ENCODE data around the gene IFNL4.
"Not testable (repeated sequence)": the region's sequence is repeated elsewhere in the genome, so short reads cannot be mapped to it uniquely, and the experiment has no call there.

The IFNL4 gene

DNA sequence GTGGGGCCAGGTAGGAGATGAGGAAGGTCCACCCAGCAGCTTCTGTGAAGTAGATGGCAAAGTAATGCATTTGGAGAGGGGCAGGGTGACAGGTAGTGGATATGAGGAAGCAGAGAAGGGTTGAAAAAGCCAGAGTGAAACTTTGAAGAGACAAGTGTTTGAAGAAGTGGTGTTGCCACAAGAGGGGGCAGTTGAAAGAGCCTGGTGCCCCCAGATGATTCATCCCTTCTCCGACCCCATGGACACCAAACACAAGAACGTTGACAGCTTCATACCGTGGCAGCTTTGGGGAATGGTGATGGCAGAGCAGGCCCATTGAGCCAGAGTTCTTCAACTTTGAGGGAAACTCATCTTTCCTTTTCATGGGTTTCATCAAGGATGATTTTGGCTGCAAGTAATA is 23.7 kb downstream of the IFNL4 start:
- no peaks in the 10 kb centered on the region for H3K4me1 ChIP-seq (ENCODE audit: control insufficient read depth in 2 of 2, insufficient read depth in 2 of 2, low read length in 2 of 2)
- H3K9ac ChIP-seq (ENCODE audit: low read depth in 1 of 2, low read length in 2 of 2): no peak overlapping the region
- no peak overlapping the region for H3K4me3 ChIP-seq (ENCODE audit: low read length in 2 of 2)
- no peaks in the 10 kb centered on the region for H3K9me3 ChIP-seq (ENCODE audit: control insufficient read depth in 2 of 2, low read length in 2 of 2)
- no peak overlapping the region for H3K27ac ChIP-seq (ENCODE audit: low read depth in 2 of 2, low read length in 2 of 2)
- no peaks in the 10 kb centered on the region for H3K27me3 ChIP-seq (ENCODE audit: control insufficient read depth in 2 of 2, insufficient read depth in 2 of 2, low read length in 2 of 2)
- H3K36me3 ChIP-seq (ENCODE audit: control insufficient read depth in 2 of 2, insufficient read depth in 2 of 2, low read length in 2 of 2): no peaks in the 10 kb centered on the region

DNA sequence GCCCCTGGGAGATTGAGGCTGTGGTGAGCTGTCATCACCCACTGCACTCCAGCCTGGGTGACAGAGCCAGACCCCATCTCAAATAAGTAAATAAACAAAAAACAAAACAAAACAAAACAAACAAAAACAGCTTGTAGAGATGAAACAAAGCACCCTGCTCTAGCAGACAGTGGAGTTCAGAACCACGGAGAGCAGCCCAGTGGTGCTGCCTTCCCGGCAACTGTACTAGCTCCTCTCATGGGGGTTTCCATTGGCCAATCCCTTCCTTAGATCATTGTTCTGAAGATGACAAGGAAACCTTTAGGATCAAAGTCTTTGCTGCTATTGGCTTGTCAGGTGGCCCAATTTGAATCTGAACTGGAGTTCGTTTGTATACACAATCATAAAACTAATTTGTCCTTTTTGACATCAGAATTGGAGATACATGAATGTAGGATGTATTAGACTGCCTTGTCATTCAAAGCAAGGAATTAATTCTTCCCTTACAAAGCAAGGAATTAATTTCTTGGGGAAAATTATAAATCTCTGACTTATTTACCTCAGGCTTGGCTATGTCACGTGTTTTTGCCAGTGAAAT is 24.9 kb downstream of the IFNL4 start:
- Histone ChIP-seq H3K4me1 (ENCODE audit: control insufficient read depth in 2 of 2, insufficient read depth in 2 of 2, low read length in 2 of 2) (no peaks in the 10 kb centered on the region), H3K27me3 (ENCODE audit: control insufficient read depth in 2 of 2, insufficient read depth in 2 of 2, low read length in 2 of 2) (no peaks in the 10 kb centered on the region), H3K9me3 (ENCODE audit: control insufficient read depth in 2 of 2, low read length in 2 of 2) (no peaks in the 10 kb centered on the region), H3K4me3 (ENCODE audit: low read length in 2 of 2) (no peak overlapping the region), H3K9ac (ENCODE audit: low read depth in 1 of 2, low read length in 2 of 2) (no peak overlapping the region), H3K27ac (ENCODE audit: low read depth in 2 of 2, low read length in 2 of 2) (no peak overlapping the region), H3K36me3 (ENCODE audit: control insufficient read depth in 2 of 2, insufficient read depth in 2 of 2, low read length in 2 of 2) (no peaks in the 10 kb centered on the region)

DNA sequence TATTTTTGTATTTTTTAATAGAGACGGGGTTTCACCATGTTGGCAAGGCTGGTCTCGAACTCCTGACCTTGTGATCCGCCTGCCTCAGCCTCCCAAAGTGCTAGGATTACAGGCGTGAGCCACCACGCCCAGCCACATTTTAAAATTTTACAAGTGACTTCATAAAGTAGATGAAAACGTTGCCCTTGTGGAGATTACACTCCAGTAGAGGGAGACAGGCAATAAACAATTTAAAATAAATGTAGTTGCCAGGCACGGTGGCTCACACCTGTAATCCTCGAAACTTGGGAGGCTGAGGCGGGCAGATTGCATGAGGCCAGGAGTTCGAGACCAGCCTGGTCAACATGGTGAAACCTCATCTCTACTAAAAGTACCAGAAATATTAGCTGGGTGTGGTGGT is 29.5 kb downstream of the IFNL4 start:
- not testable (repeated sequence) for H3K27me3 ChIP-seq (ENCODE audit: control insufficient read depth in 2 of 2, insufficient read depth in 2 of 2, low read length in 2 of 2); H3K36me3 ChIP-seq (ENCODE audit: control insufficient read depth in 2 of 2, insufficient read depth in 2 of 2, low read length in 2 of 2); H3K9ac ChIP-seq (ENCODE audit: low read depth in 1 of 2, low read length in 2 of 2); H3K4me1 ChIP-seq (ENCODE audit: control insufficient read depth in 2 of 2, insufficient read depth in 2 of 2, low read length in 2 of 2); H3K9me3 ChIP-seq (ENCODE audit: control insufficient read depth in 2 of 2, low read length in 2 of 2); H3K27ac ChIP-seq (ENCODE audit: low read depth in 2 of 2, low read length in 2 of 2); H3K4me3 ChIP-seq (ENCODE audit: low read length in 2 of 2)

DNA sequence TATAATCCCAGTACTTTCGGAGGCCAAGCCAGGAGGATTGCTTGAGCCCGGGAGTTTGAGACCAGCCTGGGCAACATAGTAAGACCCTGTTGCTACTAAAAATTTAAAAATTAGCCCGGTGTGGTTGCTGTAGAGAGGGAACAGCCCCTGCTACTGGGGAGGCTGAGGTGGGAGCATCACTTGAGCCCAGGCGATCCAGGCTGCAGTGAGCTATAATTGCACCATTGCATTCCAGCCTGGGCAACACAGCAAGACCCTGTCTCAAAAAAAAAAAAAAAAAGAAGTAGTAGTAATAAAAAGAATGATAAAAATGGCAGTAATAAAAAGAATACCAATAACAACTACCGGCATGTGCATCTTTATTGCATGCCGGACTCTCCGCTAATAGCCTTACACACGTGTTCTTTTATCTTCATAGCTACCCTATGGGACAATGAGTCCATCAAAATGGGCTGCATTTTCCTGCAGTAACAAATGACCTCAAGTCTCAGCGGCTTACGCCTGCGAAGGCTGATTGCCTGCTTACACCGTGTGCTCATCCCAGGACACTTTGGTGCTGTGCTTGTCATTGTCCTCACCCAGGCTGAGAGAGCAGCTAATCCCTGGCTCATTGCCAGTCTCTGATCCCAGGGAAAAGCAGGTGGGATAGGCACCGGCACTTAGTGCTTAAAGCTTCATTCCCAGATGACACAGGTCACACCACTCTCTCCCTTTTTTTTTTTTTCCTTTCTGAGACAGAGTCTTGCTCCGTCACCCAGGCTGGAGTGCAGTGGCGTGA is 30.2 kb downstream of the IFNL4 start:
- H3K4me3 ChIP-seq (ENCODE audit: low read length in 2 of 2): no peak overlapping the region
- H3K9ac ChIP-seq (ENCODE audit: low read depth in 1 of 2, low read length in 2 of 2): no peak overlapping the region
- no peaks in the 10 kb centered on the region for H3K4me1 ChIP-seq (ENCODE audit: control insufficient read depth in 2 of 2, insufficient read depth in 2 of 2, low read length in 2 of 2)
- no peaks in the 10 kb centered on the region for H3K9me3 ChIP-seq (ENCODE audit: control insufficient read depth in 2 of 2, low read length in 2 of 2)
- no peaks in the 10 kb centered on the region for H3K36me3 ChIP-seq (ENCODE audit: control insufficient read depth in 2 of 2, insufficient read depth in 2 of 2, low read length in 2 of 2)
- no peak overlapping the region for H3K27ac ChIP-seq (ENCODE audit: low read depth in 2 of 2, low read length in 2 of 2)
- H3K27me3 ChIP-seq (ENCODE audit: control insufficient read depth in 2 of 2, insufficient read depth in 2 of 2, low read length in 2 of 2): no peaks in the 10 kb centered on the region

DNA sequence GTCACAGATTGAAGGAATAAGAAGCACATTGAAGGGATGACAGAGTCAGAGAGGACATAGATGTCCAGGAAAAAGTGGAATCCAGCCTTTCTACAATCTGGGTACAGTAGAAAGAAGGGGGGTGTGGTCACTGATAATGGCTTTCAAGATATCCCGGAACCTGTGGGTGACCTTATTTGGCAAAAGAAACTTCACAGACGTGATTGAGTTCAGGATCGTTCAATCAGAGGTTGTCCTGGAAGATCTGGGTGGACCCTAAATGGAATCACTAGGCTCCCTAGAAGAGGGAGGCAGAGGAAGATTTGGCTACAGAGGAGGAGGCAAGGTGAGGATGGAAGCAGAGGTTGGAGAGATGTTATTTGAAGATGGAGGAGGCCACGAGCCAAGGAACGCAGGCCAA is 31.6 kb downstream of the IFNL4 start:
- no peaks in the 10 kb centered on the region for H3K9me3 ChIP-seq (ENCODE audit: control insufficient read depth in 2 of 2, low read length in 2 of 2)
- H3K36me3 ChIP-seq (ENCODE audit: control insufficient read depth in 2 of 2, insufficient read depth in 2 of 2, low read length in 2 of 2): no peaks in the 10 kb centered on the region
- H3K27ac ChIP-seq (ENCODE audit: low read depth in 2 of 2, low read length in 2 of 2): no peak overlapping the region
- no peaks in the 10 kb centered on the region for H3K4me1 ChIP-seq (ENCODE audit: control insufficient read depth in 2 of 2, insufficient read depth in 2 of 2, low read length in 2 of 2)
- H3K9ac ChIP-seq (ENCODE audit: low read depth in 1 of 2, low read length in 2 of 2): no peak overlapping the region
- no peak overlapping the region for H3K4me3 ChIP-seq (ENCODE audit: low read length in 2 of 2)
- no peaks in the 10 kb centered on the region for H3K27me3 ChIP-seq (ENCODE audit: control insufficient read depth in 2 of 2, insufficient read depth in 2 of 2, low read length in 2 of 2)

DNA sequence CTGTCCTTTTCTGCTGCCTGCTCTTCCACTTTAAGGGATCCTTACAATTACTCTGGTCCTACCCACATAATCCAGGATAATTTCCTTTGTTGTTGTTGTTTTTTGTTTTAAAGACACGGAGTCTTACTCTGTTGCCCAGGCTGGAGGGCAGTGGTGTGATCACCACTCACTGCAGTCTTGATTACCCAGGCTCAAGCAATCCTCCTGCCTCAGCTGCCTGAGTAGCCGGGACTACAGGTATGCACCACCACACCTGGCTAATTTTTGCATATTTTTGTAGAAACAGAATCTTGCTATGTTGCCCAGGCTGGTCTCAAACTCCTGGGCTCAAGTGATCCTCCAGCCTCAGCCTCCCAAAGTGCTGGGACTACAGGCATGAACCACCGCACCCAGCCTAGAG is 33.3 kb downstream of the IFNL4 start:
- H3K27me3 ChIP-seq (ENCODE audit: control insufficient read depth in 2 of 2, insufficient read depth in 2 of 2, low read length in 2 of 2); H3K27ac ChIP-seq (ENCODE audit: low read depth in 2 of 2, low read length in 2 of 2); H3K4me1 ChIP-seq (ENCODE audit: control insufficient read depth in 2 of 2, insufficient read depth in 2 of 2, low read length in 2 of 2); H3K36me3 ChIP-seq (ENCODE audit: control insufficient read depth in 2 of 2, insufficient read depth in 2 of 2, low read length in 2 of 2); H3K4me3 ChIP-seq (ENCODE audit: low read length in 2 of 2); H3K9ac ChIP-seq (ENCODE audit: low read depth in 1 of 2, low read length in 2 of 2); H3K9me3 ChIP-seq (ENCODE audit: control insufficient read depth in 2 of 2, low read length in 2 of 2): not testable (repeated sequence)

DNA sequence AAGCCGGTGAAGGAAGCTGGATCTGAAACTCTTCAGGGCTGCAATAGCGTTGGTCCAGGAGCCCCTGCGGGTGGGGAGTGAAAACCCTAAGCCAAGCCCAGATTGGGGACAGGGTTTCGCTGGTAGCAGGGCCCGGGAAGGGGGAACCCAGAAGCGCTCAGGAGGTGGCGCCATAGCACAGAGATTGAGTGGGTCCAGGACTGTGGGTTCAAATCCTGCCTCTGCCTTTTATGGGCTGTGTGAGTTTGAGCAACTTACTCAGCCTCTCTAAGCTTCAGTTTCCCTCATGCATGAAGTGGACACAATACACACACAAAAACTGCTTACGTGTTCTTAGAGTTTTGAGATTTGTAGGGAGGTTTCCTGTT is 36.3 kb downstream of the IFNL4 start:
- no peak overlapping the region for H3K9ac ChIP-seq (ENCODE audit: low read depth in 1 of 2, low read length in 2 of 2)
- H3K27ac ChIP-seq (ENCODE audit: low read depth in 2 of 2, low read length in 2 of 2): no peak overlapping the region
- no peaks in the 10 kb centered on the region for H3K9me3 ChIP-seq (ENCODE audit: control insufficient read depth in 2 of 2, low read length in 2 of 2)
- no peaks in the 10 kb centered on the region for H3K36me3 ChIP-seq (ENCODE audit: control insufficient read depth in 2 of 2, insufficient read depth in 2 of 2, low read length in 2 of 2)
- H3K4me1 ChIP-seq (ENCODE audit: control insufficient read depth in 2 of 2, insufficient read depth in 2 of 2, low read length in 2 of 2): no peaks in the 10 kb centered on the region
- no peak overlapping the region for H3K4me3 ChIP-seq (ENCODE audit: low read length in 2 of 2)
- no peaks in the 10 kb centered on the region for H3K27me3 ChIP-seq (ENCODE audit: control insufficient read depth in 2 of 2, insufficient read depth in 2 of 2, low read length in 2 of 2)

DNA sequence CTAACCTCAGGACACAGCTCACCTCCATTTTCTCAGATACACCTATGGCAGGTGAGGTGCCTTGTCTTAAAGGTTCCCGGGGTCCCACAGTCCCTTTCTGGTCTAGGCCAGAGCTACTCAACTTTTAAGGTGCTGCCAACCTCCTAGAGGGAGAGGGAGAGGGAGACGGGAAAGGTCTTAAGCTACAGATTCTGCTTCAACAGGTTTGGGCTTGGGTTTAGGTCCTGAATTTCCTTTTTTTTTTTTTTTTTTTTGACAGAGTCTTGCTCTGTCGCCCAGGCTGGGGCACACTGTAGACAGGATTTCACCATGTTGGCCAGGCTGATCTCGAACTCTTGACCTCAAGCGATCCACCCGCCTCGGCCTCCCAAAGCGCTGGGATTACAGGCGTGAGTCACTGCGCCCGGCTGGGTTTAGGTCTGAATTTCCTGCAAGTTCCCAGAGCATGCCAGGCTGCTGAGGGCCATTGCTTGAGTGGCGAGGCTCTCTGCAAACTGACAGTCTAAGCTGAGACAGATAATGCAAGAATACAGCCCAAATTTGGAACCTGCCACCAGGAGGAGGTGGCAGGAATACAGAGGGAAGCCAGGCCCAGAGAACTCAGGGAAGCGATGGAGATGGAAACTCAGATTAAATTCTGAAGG is 36.8 kb downstream of the IFNL4 start:
- Histone ChIP-seq H3K4me1 (ENCODE audit: control insufficient read depth in 2 of 2, insufficient read depth in 2 of 2, low read length in 2 of 2) (no peaks in the 10 kb centered on the region), H3K4me3 (ENCODE audit: low read length in 2 of 2) (no peak overlapping the region), H3K27ac (ENCODE audit: low read depth in 2 of 2, low read length in 2 of 2) (no peak overlapping the region), H3K36me3 (ENCODE audit: control insufficient read depth in 2 of 2, insufficient read depth in 2 of 2, low read length in 2 of 2) (no peaks in the 10 kb centered on the region), H3K9me3 (ENCODE audit: control insufficient read depth in 2 of 2, low read length in 2 of 2) (no peaks in the 10 kb centered on the region), H3K27me3 (ENCODE audit: control insufficient read depth in 2 of 2, insufficient read depth in 2 of 2, low read length in 2 of 2) (no peaks in the 10 kb centered on the region), H3K9ac (ENCODE audit: low read depth in 1 of 2, low read length in 2 of 2) (no peak overlapping the region)

DNA sequence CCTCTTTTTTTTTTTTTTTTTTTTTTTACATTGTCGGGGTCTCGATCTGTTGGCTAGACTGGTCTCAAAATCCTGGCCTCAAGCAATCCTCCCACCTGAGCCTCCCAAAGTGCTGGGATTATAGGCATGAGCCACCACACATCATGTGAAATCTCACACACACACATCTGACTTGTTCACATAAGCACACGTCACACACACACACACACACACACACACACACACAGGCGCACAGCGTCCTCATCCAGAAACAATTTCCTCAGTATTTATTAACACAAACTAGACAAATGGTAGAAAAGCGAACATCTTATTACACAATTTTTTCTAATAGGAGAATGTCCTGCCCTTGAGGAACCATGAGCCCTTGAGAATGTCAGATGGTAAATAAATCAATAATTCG is 39.5 kb downstream of the IFNL4 start:
- Histone ChIP-seq H3K36me3 (ENCODE audit: control insufficient read depth in 2 of 2, insufficient read depth in 2 of 2, low read length in 2 of 2) (no peaks in the 10 kb centered on the region), H3K4me1 (ENCODE audit: control insufficient read depth in 2 of 2, insufficient read depth in 2 of 2, low read length in 2 of 2) (no peaks in the 10 kb centered on the region), H3K9ac (ENCODE audit: low read depth in 1 of 2, low read length in 2 of 2) (no peak overlapping the region), H3K9me3 (ENCODE audit: control insufficient read depth in 2 of 2, low read length in 2 of 2) (no peaks in the 10 kb centered on the region), H3K27me3 (ENCODE audit: control insufficient read depth in 2 of 2, insufficient read depth in 2 of 2, low read length in 2 of 2) (peaks cover 5 to 7% of the 10 kb centered on the region in 2 donors), H3K4me3 (ENCODE audit: low read length in 2 of 2) (no peak overlapping the region), H3K27ac (ENCODE audit: low read depth in 2 of 2, low read length in 2 of 2) (no peak overlapping the region)

DNA sequence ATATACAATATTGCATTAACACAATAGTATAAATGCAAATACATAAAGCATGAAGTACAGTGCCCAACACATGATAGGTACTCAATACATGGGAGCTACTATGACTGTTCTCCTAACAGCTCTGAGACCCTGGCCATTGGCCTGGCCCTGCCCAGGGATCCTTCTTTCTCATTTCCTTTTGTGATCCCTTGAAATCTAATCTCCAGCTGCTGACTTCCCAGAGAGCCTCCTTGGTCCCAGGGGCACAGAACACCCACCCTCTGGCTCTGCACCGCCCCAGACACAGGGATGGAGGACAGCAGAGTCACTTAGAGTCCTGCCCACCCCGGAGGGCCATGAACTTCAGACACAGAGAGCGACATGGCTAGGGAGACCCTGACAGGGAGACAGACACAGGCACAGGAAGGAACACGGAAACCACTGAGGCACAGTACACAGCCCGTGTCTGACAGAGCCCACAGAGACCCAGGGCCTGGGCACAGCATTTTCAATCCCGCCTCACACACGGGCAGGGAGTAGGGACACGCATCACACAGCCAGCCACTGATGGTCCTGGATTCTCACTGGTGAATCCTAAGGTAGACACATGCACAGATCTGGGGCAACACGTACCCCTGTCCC is 40.4 kb downstream of the IFNL4 start:
- Histone ChIP-seq H3K9me3 (ENCODE audit: control insufficient read depth in 2 of 2, low read length in 2 of 2) (no peaks in the 10 kb centered on the region), H3K27ac (ENCODE audit: low read depth in 2 of 2, low read length in 2 of 2) (no peak overlapping the region), H3K9ac (ENCODE audit: low read depth in 1 of 2, low read length in 2 of 2) (no peak overlapping the region), H3K4me3 (ENCODE audit: low read length in 2 of 2) (no peak overlapping the region), H3K36me3 (ENCODE audit: control insufficient read depth in 2 of 2, insufficient read depth in 2 of 2, low read length in 2 of 2) (no peaks in the 10 kb centered on the region), H3K4me1 (ENCODE audit: control insufficient read depth in 2 of 2, insufficient read depth in 2 of 2, low read length in 2 of 2) (no peaks in the 10 kb centered on the region), H3K27me3 (ENCODE audit: control insufficient read depth in 2 of 2, insufficient read depth in 2 of 2, low read length in 2 of 2) (peaks cover 10 to 14% of the 10 kb centered on the region in 2 donors)
